HG02588 (cell line): ENCODE data around the gene TENM4.

ENCODE experiments used
- ATAC-seq: cut with Tn5 transposase; IDR thresholded peaks from one replicate; pipeline ENCODE4 v1.9.1; 2021; ENCODE audit warnings: mild to moderate bottlenecking, moderate library complexity; ENCODE audit not compliant: unreplicated experiment

The TENM4 gene

GRCh38 chr11:79097246-79097875 lies 343.5 kb downstream of the TENM4 start:
- ATAC-seq, result no peak

GRCh38 chr11:79095424-79095823 lies 345.4 kb downstream of the TENM4 start:
- no peak for ATAC-seq

- no peak for ATAC-seq
Observed at GRCh38 chr11:79094616-79095015, 346.2 kb downstream of the TENM4 start.

- no peak for ATAC-seq
Observed at GRCh38 chr11:79092791-79093353, 348.0 kb downstream of the TENM4 start.

- no peak for ATAC-seq
Observed at GRCh38 chr11:79090191-79090705, 350.6 kb downstream of the TENM4 start.

GRCh38 chr11:79089601-79090000 lies 351.2 kb downstream of the TENM4 start:
- ATAC-seq, result no peak

- ATAC-seq, result no peak
Observed at GRCh38 chr11:79088967-79089366, 351.9 kb downstream of the TENM4 start.

- no peak for ATAC-seq
Observed at GRCh38 chr11:79087961-79088318, 352.9 kb downstream of the TENM4 start.

- ATAC-seq, result no peak
Observed at GRCh38 chr11:79087238-79087960, 353.4 kb downstream of the TENM4 start.

- ATAC-seq, result no peak
Observed at GRCh38 chr11:79086056-79086455, 354.8 kb downstream of the TENM4 start.

- no peak for ATAC-seq
Observed at GRCh38 chr11:79084382-79084781, 356.4 kb downstream of the TENM4 start.

GRCh38 chr11:79083352-79083751 lies 357.5 kb downstream of the TENM4 start:
- ATAC-seq, result no peak

GRCh38 chr11:79082907-79083306 lies 357.9 kb downstream of the TENM4 start:
- ATAC-seq, result no peak

- ATAC-seq, result no peak
Observed at GRCh38 chr11:79082280-79082679, 358.6 kb downstream of the TENM4 start.

GRCh38 chr11:79081471-79082031 lies 359.3 kb downstream of the TENM4 start:
- ATAC-seq, result no peak

- no peak for ATAC-seq
Observed at GRCh38 chr11:79080551-79080950, 360.3 kb downstream of the TENM4 start.

GRCh38 chr11:79078999-79079398 lies 361.8 kb downstream of the TENM4 start:
- ATAC-seq, result no peak

GRCh38 chr11:79078456-79078855 lies 362.4 kb downstream of the TENM4 start:
- no peak for ATAC-seq

- ATAC-seq, result no peak
Observed at GRCh38 chr11:79077702-79078330, 363.0 kb downstream of the TENM4 start.

- ATAC-seq, result no peak
Observed at GRCh38 chr11:79076526-79077115, 364.2 kb downstream of the TENM4 start.

GRCh38 chr11:79074547-79074946 lies 366.3 kb downstream of the TENM4 start:
- no peak for ATAC-seq
